ENCODE results near the gene TCHP.

The TCHP gene

DNA sequence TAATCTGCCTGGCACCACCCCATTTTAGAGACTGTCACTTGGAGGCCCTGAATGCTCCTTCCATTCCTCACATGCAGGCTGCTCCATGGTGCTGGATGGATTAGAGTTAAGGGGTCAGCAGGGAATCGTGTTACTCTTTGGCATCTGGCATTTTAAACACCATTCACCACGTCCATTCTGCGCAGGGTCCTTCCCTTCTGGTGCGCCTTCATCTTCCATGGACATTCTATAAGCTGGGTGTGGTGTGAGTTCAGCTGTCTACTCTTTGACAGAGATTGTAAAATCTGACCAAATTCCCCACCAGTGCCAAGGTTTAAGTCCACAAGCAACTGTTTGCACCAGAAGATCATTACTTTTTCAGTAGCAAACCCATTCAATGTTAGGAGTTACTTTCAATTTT lies 48.3 kb downstream of the TCHP start:
- no peaks in the 10 kb centered on the region for H3K9me2 ChIP-seq (replicated peaks; ENCODE audit: low read depth, low read length)
- peaks cover 10% of the 10 kb centered on the region for H3K4me1 ChIP-seq (ENCODE audit: insufficient read depth, low read length, poor library complexity, severe bottlenecking)
- H3K36me3 ChIP-seq (ENCODE audit: insufficient read depth, low read length): peaks cover 87% of the 10 kb centered on the region
- no peak overlapping the region for H3K4me3 ChIP-seq (ENCODE audit: low read length, poor library complexity, severe bottlenecking)
- H3F3A ChIP-seq (ENCODE audit: low read depth): no peaks in the 10 kb centered on the region
- no peaks in the 10 kb centered on the region for H4K20me1 ChIP-seq (ENCODE audit: insufficient read depth, low read length, poor library complexity, severe bottlenecking)
- H3K4me2 ChIP-seq (ENCODE audit: low read depth, low read length, poor library complexity, severe bottlenecking): no peak overlapping the region
- H3K9ac ChIP-seq (ENCODE audit: low read depth, low read length, poor library complexity, severe bottlenecking): no peak overlapping the region
- H3K79me2 ChIP-seq (ENCODE audit: insufficient read depth, low read length): no peaks in the 10 kb centered on the region
- TF ChIP-seq, protein P1, sequence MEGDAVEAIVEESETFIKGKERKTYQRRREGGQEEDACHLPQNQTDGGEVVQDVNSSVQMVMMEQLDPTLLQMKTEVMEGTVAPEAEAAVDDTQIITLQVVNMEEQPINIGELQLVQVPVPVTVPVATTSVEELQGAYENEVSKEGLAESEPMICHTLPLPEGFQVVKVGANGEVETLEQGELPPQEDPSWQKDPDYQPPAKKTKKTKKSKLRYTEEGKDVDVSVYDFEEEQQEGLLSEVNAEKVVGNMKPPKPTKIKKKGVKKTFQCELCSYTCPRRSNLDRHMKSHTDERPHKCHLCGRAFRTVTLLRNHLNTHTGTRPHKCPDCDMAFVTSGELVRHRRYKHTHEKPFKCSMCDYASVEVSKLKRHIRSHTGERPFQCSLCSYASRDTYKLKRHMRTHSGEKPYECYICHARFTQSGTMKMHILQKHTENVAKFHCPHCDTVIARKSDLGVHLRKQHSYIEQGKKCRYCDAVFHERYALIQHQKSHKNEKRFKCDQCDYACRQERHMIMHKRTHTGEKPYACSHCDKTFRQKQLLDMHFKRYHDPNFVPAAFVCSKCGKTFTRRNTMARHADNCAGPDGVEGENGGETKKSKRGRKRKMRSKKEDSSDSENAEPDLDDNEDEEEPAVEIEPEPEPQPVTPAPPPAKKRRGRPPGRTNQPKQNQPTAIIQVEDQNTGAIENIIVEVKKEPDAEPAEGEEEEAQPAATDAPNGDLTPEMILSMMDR (conservative IDR thresholded peaks at IDR 0.05; ENCODE audit: low read length): no peak
- no peak for TF ChIP-seq EZH2phosphoT487 (IDR thresholded peaks at IDR 0.05; ENCODE audit: borderline replicate concordance)
- no peak overlapping the region for H2AFZ ChIP-seq (ENCODE audit: low read length)
- H3K9me3 ChIP-seq (ENCODE audit: insufficient read depth, low read depth, low read length): no peaks in the 10 kb centered on the region
- no peaks in the 10 kb centered on the region for H3K27me3 ChIP-seq (ENCODE audit: insufficient read depth, low read length, poor library complexity, severe bottlenecking)

DNA sequence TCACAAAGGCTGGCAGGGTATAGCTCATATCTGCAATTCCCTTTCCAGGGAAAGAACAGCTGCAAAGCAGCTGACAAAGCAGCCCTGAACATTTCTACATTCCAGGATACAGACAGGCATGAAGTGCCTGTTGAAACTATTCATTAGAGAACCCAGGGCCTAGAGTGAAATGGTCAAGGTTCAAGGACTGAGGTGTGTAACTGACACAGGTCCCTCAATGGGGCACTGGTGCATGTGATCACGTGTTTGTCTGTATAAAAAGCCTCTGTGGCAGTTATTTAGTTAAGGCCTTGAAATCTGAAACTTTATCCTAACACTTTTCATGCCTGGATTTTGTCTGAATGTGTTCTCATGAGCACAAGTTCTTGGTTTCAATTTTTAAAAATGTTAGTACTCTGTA lies 49.0 kb downstream of the TCHP start:
- Histone ChIP-seq H3K79me2 (ENCODE audit: insufficient read depth, low read length) (no peaks in the 10 kb centered on the region), H3K27me3 (ENCODE audit: insufficient read depth, low read length, poor library complexity, severe bottlenecking) (no peaks in the 10 kb centered on the region), H3K36me3 (ENCODE audit: insufficient read depth, low read length) (peaks cover 88% of the 10 kb centered on the region), H3K4me2 (ENCODE audit: low read depth, low read length, poor library complexity, severe bottlenecking) (no peak overlapping the region), H3K4me3 (ENCODE audit: low read length, poor library complexity, severe bottlenecking) (no peak overlapping the region), H3K9me3 (ENCODE audit: insufficient read depth, low read depth, low read length) (no peaks in the 10 kb centered on the region), H2AFZ (ENCODE audit: low read length) (no peak overlapping the region), H4K20me1 (ENCODE audit: insufficient read depth, low read length, poor library complexity, severe bottlenecking) (no peaks in the 10 kb centered on the region), H3K4me1 (ENCODE audit: insufficient read depth, low read length, poor library complexity, severe bottlenecking) (peaks cover 10% of the 10 kb centered on the region), H3K9ac (ENCODE audit: low read depth, low read length, poor library complexity, severe bottlenecking) (no peak overlapping the region), H3F3A (ENCODE audit: low read depth) (no peaks in the 10 kb centered on the region), H3K9me2 (replicated peaks; ENCODE audit: low read depth, low read length) (no peaks in the 10 kb centered on the region)
- TF ChIP-seq, protein P1 (conservative IDR thresholded peaks at IDR 0.05; ENCODE audit: low read length): no peak
- TF ChIP-seq EZH2phosphoT487 (IDR thresholded peaks at IDR 0.05; ENCODE audit: borderline replicate concordance): no peak

DNA sequence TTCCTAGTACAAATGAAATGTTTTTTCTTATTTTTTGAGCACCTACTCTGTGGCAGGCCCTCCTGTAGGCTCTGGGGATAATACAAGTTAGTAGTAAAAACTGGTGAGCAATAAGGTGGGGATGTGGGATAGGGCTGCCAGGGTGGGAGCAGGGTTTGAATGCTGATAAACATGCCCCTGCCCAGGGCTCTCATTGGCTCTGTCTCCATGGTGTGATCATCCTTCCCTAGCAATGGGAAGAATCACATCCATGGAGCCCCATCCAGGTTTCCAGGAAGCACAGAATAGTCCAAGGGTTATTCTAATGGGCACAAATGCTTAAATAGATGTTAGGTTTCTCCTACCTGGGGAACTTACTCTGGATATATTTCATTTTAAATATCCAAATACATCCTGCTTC lies 50.6 kb downstream of the TCHP start:
- Histone ChIP-seq H3K9ac (ENCODE audit: low read depth, low read length, poor library complexity, severe bottlenecking) (no peak overlapping the region), H4K20me1 (ENCODE audit: insufficient read depth, low read length, poor library complexity, severe bottlenecking) (no peaks in the 10 kb centered on the region), H3K4me1 (ENCODE audit: insufficient read depth, low read length, poor library complexity, severe bottlenecking) (peaks cover 10% of the 10 kb centered on the region), H3F3A (ENCODE audit: low read depth) (no peaks in the 10 kb centered on the region), H3K79me2 (ENCODE audit: insufficient read depth, low read length) (no peaks in the 10 kb centered on the region), H3K9me3 (ENCODE audit: insufficient read depth, low read depth, low read length) (no peaks in the 10 kb centered on the region), H3K36me3 (ENCODE audit: insufficient read depth, low read length) (peaks cover 80% of the 10 kb centered on the region), H3K9me2 (replicated peaks; ENCODE audit: low read depth, low read length) (no peaks in the 10 kb centered on the region), H3K4me2 (ENCODE audit: low read depth, low read length, poor library complexity, severe bottlenecking) (no peak overlapping the region), H3K27me3 (ENCODE audit: insufficient read depth, low read length, poor library complexity, severe bottlenecking) (no peaks in the 10 kb centered on the region), H3K4me3 (ENCODE audit: low read length, poor library complexity, severe bottlenecking) (no peak overlapping the region), H2AFZ (ENCODE audit: low read length) (no peak overlapping the region)
- TF ChIP-seq EZH2phosphoT487 (IDR thresholded peaks at IDR 0.05; ENCODE audit: borderline replicate concordance): no peak
- TF ChIP-seq, protein P1 (conservative IDR thresholded peaks at IDR 0.05; ENCODE audit: low read length): no peak
